Ovary (tissue), 3 donors: ENCODE measurements around the gene FOXN1.

ENCODE experiments used
- EP300 ChIP-seq: sonication (generic); formaldehyde crosslinking; IDR thresholded peaks from one replicate; pipeline ENCODE4 v1.6.1; 2017; ENCODE audit warnings: antibody characterized with exemption
- POLR2A ChIP-seq: fragments of 450-650 bp; IDR thresholded peaks from one replicate; pipeline ENCODE4 v1.6.1; 2017; ENCODE audit warnings: antibody characterized with exemption, mild to moderate bottlenecking, moderate library complexity
- TF ChIP-seq, protein P1 (sequence below), 3 donors: fragments of 450-650 bp in 2 of 3; fragments of 200-600 bp in 1 of 3; IDR thresholded peaks; one replicate each; pipeline versions ENCODE4 v1.5.1 to v1.8.0; 2016 to 2022; ENCODE audit warnings: antibody characterized with exemption in 3 of 3, mild to moderate bottlenecking in 1 of 3
- donor health status: DM: no; HTN: no; CAD: no.

DNA sequence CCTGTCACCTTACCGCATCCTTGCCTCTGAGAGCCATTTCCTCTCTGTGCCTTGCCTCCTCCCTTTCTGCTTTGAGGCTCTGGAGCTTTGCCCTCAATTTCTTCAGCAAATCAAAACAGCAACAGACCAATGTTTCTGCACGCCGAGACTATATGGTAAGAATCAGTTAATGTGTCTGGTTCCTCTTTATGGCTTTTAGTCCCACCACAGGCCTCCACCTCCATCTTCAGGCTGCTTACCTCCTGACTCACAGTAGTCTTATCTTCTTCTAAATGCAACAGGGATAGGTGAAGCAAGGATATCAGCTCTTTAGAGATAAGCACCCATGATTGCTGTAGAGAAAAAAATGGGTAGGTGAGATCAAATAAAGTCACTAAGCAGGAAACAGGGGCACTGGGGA lies 79.7 kb downstream of the FOXN1 start:
- TF ChIP-seq, protein P1, sequence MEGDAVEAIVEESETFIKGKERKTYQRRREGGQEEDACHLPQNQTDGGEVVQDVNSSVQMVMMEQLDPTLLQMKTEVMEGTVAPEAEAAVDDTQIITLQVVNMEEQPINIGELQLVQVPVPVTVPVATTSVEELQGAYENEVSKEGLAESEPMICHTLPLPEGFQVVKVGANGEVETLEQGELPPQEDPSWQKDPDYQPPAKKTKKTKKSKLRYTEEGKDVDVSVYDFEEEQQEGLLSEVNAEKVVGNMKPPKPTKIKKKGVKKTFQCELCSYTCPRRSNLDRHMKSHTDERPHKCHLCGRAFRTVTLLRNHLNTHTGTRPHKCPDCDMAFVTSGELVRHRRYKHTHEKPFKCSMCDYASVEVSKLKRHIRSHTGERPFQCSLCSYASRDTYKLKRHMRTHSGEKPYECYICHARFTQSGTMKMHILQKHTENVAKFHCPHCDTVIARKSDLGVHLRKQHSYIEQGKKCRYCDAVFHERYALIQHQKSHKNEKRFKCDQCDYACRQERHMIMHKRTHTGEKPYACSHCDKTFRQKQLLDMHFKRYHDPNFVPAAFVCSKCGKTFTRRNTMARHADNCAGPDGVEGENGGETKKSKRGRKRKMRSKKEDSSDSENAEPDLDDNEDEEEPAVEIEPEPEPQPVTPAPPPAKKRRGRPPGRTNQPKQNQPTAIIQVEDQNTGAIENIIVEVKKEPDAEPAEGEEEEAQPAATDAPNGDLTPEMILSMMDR (IDR thresholded peaks at IDR 0.05) = no peak
- TF ChIP-seq POLR2A (no peak), EP300 (no peak)
